HepG2 (cell line): ENCODE results near the gene KDM4B. TPM values are rescaled to one million over a fixed set of nuclear protein-coding genes. Genes with fewer than 3 reads are reported as not detected.

Experiments
- BRCA1 ChIP-seq: sonication (generic); formaldehyde crosslinking; IDR thresholded peaks from 2 replicates; pipeline ENCODE4 v1.4.0; 2020; ENCODE audit warnings: missing genetic modification reagents
- HHEX ChIP-seq: IDR thresholded peaks from 2 replicates; pipeline ENCODE4 v1.6.1; 2016; ENCODE audit warnings: control low read depth
- IRF2 ChIP-seq: IDR thresholded peaks from 2 replicates; pipeline ENCODE4 v1.6.1; 2018; ENCODE audit warnings: missing genetic modification reagents, missing compliant biosample characterization
- KDM5B ChIP-seq: sonication (generic); formaldehyde crosslinking; IDR thresholded peaks from 2 replicates; pipeline ENCODE4 v1.4.0; 2020; ENCODE audit warnings: missing genetic modification reagents, mild to moderate bottlenecking, borderline replicate concordance
- MXD3 ChIP-seq: IDR thresholded peaks from 2 replicates; pipeline ENCODE4 v1.6.1; 2016; ENCODE audit warnings: mild to moderate bottlenecking, missing biosample characterization, missing genetic modification reagents
- MXI1 ChIP-seq: IDR thresholded peaks from 3 replicates; pipeline ENCODE4 v1.6.1; 2012; ENCODE audit warnings: low read depth, low read length, inconsistent platforms, borderline replicate concordance
- RARG ChIP-seq: sonication (generic); formaldehyde crosslinking; IDR thresholded peaks from 2 replicates; pipeline ENCODE4 v1.4.0; 2020; ENCODE audit warnings: low read depth, mild to moderate bottlenecking, missing genetic modification reagents
- RBM39 ChIP-seq: fragments of 200-400 bp; formaldehyde crosslinking; IDR thresholded peaks from one replicate; pipeline ENCODE4 v1.6.1; 2018; ENCODE audit warnings: antibody characterized with exemption, mild to moderate bottlenecking, low read depth, low read length; ENCODE audit not compliant: poor library complexity, severe bottlenecking
- SNAPC2 ChIP-seq: sonication (generic); formaldehyde crosslinking; IDR thresholded peaks from 2 replicates; pipeline ENCODE4 v1.8.1; 2022; ENCODE audit warnings: mild to moderate bottlenecking, missing genetic modification reagents
- SOX6 ChIP-seq, 2 experiments: fragments of 450-650 bp in 1 of 2; sonication (generic) in 1 of 2; formaldehyde crosslinking in 1 of 2; IDR thresholded peaks; 2 replicates each; pipeline versions ENCODE4 v1.4.0 to v1.6.1; 2017 to 2020; ENCODE audit warnings: antibody characterized with exemption in 1 of 2, mild to moderate bottlenecking in 1 of 2, missing genetic modification reagents in 1 of 2
- ZKSCAN1 ChIP-seq: fragments of 150-350 bp; IDR thresholded peaks from 2 replicates; pipeline ENCODE4 v1.6.1; 2014; ENCODE audit warnings: low read length
- ZNF224 ChIP-seq: sonication (generic); formaldehyde crosslinking; IDR thresholded peaks from 2 replicates; pipeline ENCODE4 v1.5.0; 2020; ENCODE audit warnings: mild to moderate bottlenecking, missing genetic modification reagents
- ZNF281 ChIP-seq: sonication (generic); formaldehyde crosslinking; IDR thresholded peaks from 2 replicates; pipeline ENCODE4 v1.4.0; 2020; ENCODE audit warnings: missing genetic modification reagents, borderline replicate concordance
- ZNF547 ChIP-seq: sonication (generic); formaldehyde crosslinking; IDR thresholded peaks from 2 replicates; pipeline ENCODE4 v1.5.1; 2020; ENCODE audit warnings: mild to moderate bottlenecking, missing genetic modification reagents
- ZNF570 ChIP-seq: sonication (generic); formaldehyde crosslinking; IDR thresholded peaks from 2 replicates; pipeline ENCODE4 v1.4.0; 2020; ENCODE audit warnings: mild to moderate bottlenecking, missing genetic modification reagents, borderline replicate concordance
- ZNF772 ChIP-seq: sonication (generic); formaldehyde crosslinking; IDR thresholded peaks from 2 replicates; pipeline ENCODE4 v1.5.0; 2020; ENCODE audit warnings: mild to moderate bottlenecking, missing genetic modification reagents
- ZNF841 ChIP-seq: sonication (generic); formaldehyde crosslinking; IDR thresholded peaks from 2 replicates; pipeline ENCODE4 v1.8.1; 2023; ENCODE audit warnings: missing genetic modification reagents, borderline replicate concordance
- ZNF878 ChIP-seq: sonication (generic); formaldehyde crosslinking; IDR thresholded peaks from 2 replicates; pipeline ENCODE4 v1.8.1; 2023; ENCODE audit warnings: mild to moderate bottlenecking, missing genetic modification reagents, moderate library complexity
- ZNF891 ChIP-seq: sonication (generic); formaldehyde crosslinking; IDR thresholded peaks from 2 replicates; pipeline ENCODE4 v1.5.0; 2020; ENCODE audit warnings: mild to moderate bottlenecking, missing genetic modification reagents
- polyA plus RNA-seq, 8 experiments: library from polyadenylated mRNA; depleted of rRNA in 3 of 8; stranded (reverse) in 7 of 8; unstranded in 1 of 8; fragments of >200 nt; fragmentation: Illumina TruSeq in 4 of 8; extraction: Trizol in 4 of 8; gene quantifications; 2 replicates each; pipeline versions ENCODE4 v1.2.1 to v1.2.3, GENCODE V29; 2011 to 2016; ENCODE audit warnings: low read depth in 4 of 8, missing spikeins in 1 of 8, mixed read lengths in 1 of 8; ENCODE audit not compliant: insufficient read depth in 1 of 8
- total RNA-seq, 5 experiments: library from RNA; depleted of rRNA; stranded (reverse); fragments of >200 nt; fragmentation: Illumina TruSeq; extraction: Trizol; gene quantifications; 2 replicates each; pipeline ENCODE4 v1.2.3, GENCODE V29; 2016; ENCODE audit warnings: low read depth in 1 of 5
- TF ChIP-seq, protein P1 (sequence below): IDR thresholded peaks from 2 replicates; pipeline ENCODE4 v1.6.1; 2016; ENCODE audit warnings: mild to moderate bottlenecking

KDM4B gene
- total and polyA plus RNA-seq, 2 of the 13 experiments (the other 11 are each of a cell fraction or from before 2014, with no cell fraction given): 4.9 to 14.6 TPM

- no peak for TF ChIP-seq ZNF841 (CRISPR knock-in tag)
- peak; percentile 37 for TF ChIP-seq RBM39
- no peak for TF ChIP-seq SOX6 (IDR thresholded peaks at IDR 0.05)
- peak; percentile 44 for TF ChIP-seq SOX6 (CRISPR knock-in tag; IDR thresholded peaks at IDR 0.05)
- TF ChIP-seq ZNF570: no peak
- TF ChIP-seq ZNF224 (CRISPR knock-in tag): no peak
- TF ChIP-seq BRCA1 (CRISPR knock-in tag): no peak
- TF ChIP-seq ZNF281: no peak
- TF ChIP-seq KDM5B (CRISPR knock-in tag): no peak
- TF ChIP-seq, protein P1, sequence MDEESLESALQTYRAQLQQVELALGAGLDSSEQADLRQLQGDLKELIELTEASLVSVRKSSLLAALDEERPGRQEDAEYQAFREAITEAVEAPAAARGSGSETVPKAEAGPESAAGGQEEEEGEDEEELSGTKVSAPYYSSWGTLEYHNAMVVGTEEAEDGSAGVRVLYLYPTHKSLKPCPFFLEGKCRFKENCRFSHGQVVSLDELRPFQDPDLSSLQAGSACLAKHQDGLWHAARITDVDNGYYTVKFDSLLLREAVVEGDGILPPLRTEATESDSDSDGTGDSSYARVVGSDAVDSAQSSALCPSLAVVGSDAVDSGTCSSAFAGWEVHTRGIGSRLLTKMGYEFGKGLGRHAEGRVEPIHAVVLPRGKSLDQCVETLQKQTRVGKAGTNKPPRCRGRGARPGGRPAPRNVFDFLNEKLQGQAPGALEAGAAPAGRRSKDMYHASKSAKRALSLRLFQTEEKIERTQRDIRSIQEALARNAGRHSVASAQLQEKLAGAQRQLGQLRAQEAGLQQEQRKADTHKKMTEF: peak; percentile 81; the same call in 1 of the 2 replicates
- TF ChIP-seq HHEX (CRISPR knock-in tag): no peak
- TF ChIP-seq MXD3 (CRISPR knock-in tag): no peak
- peak; percentile 54; the same call in 1 of the 2 replicates for TF ChIP-seq ZKSCAN1
- TF ChIP-seq IRF2 (CRISPR knock-in tag): peak; percentile 58; the same call in 1 of the 2 replicates
- peak; percentile 57; the same call in 1 of the 3 replicates for TF ChIP-seq MXI1
- TF ChIP-seq ZNF891 (CRISPR knock-in tag): no peak
- no peak for TF ChIP-seq ZNF772 (CRISPR knock-in tag)
- no peak for TF ChIP-seq ZNF878 (CRISPR knock-in tag)
- TF ChIP-seq RARG (CRISPR knock-in tag): no peak
- no peak for TF ChIP-seq SNAPC2 (CRISPR knock-in tag)
- TF ChIP-seq ZNF547 (CRISPR knock-in tag): peak; percentile 80; the same call in 1 of the 2 replicates
Measured at GRCh38 chr19:4968462-4969291, at the start of gene KDM4B (continued).
